ENCODE measurements around the gene SCARB1. TPM values are rescaled to one million over a fixed set of nuclear protein-coding genes. Genes with fewer than 3 reads are reported as not detected.

The SCARB1 gene
- total and polyA plus RNA-seq, 2 of the 13 experiments (the other 11 are each of a cell fraction or from before 2014, with no cell fraction given) = 63.4 to 160 TPM

DNA sequence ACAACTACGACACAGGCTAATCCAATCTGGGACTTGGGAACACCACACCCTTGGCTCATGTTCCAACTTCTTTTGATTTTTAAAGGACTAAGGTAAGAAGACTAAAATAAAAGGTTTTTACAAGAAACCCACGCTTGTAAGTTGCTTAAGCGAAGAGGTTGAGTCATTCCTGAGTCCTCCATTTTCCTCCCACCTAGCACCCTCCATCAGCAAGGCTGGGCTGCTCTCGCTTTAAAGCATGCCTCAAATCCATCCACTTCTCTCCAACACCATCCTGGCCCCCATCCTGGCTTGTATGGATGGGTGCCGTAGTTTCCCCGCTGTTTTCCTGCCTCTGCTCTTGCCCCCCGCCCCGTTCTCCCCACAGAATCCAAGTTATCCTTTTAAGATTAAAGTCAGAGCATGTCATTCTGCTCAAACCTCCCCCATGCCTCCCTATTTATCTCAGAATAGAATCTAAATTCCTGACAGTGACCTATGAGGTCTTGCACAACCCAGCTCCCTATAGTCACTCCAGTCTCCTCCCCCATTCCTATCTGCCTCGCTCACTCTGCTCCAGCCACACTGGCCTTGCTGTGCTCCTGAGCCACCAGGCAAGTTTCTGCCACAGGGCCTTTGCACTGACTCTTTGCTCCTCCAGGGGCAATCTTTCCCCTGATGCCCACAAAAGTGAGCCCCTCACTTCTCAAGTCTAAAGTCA is 34.5 kb downstream of the SCARB1 start (continued):
- TF ChIP-seq ELF3 (CRISPR knock-in tag; IDR thresholded peaks at IDR 0.05) = peak; percentile 19; the same call in 1 of the 2 replicates
- no peak for TF ChIP-seq NONO (IDR thresholded peaks at IDR 0.05)
- no peak for TF ChIP-seq NONO (CRISPR knock-in tag; conservative IDR thresholded peaks at IDR 0.05)
- TF ChIP-seq, protein P1, sequence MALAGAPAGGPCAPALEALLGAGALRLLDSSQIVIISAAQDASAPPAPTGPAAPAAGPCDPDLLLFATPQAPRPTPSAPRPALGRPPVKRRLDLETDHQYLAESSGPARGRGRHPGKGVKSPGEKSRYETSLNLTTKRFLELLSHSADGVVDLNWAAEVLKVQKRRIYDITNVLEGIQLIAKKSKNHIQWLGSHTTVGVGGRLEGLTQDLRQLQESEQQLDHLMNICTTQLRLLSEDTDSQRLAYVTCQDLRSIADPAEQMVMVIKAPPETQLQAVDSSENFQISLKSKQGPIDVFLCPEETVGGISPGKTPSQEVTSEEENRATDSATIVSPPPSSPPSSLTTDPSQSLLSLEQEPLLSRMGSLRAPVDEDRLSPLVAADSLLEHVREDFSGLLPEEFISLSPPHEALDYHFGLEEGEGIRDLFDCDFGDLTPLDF (CRISPR knock-in tag; IDR thresholded peaks at IDR 0.05) = no peak
- no peak for TF ChIP-seq ARHGAP35 (CRISPR knock-in tag; IDR thresholded peaks at IDR 0.05; ENCODE audit: borderline replicate concordance)
- TF ChIP-seq ZNF253 (CRISPR knock-in tag; IDR thresholded peaks at IDR 0.05; ENCODE audit: borderline replicate concordance) = no peak
- no peak; the same call in none of the 2 replicates for TF ChIP-seq PHF8 (CRISPR knock-in tag; IDR thresholded peaks at IDR 0.05)
- no peak for TF ChIP-seq ZNF446 (CRISPR knock-in tag; IDR thresholded peaks at IDR 0.05)
- TF ChIP-seq ZNF619 (CRISPR knock-in tag; IDR thresholded peaks at IDR 0.05) = no peak
- no peak for TF ChIP-seq HOXA7 (CRISPR knock-in tag; IDR thresholded peaks at IDR 0.05)
- TF ChIP-seq, protein P2, sequence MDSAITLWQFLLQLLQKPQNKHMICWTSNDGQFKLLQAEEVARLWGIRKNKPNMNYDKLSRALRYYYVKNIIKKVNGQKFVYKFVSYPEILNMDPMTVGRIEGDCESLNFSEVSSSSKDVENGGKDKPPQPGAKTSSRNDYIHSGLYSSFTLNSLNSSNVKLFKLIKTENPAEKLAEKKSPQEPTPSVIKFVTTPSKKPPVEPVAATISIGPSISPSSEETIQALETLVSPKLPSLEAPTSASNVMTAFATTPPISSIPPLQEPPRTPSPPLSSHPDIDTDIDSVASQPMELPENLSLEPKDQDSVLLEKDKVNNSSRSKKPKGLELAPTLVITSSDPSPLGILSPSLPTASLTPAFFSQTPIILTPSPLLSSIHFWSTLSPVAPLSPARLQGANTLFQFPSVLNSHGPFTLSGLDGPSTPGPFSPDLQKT (CRISPR knock-in tag; IDR thresholded peaks at IDR 0.05; ENCODE audit: borderline replicate concordance) = no peak
- TF ChIP-seq FOSL2 (CRISPR knock-in tag; IDR thresholded peaks at IDR 0.05) = peak; percentile 77
- TF ChIP-seq, protein P3, sequence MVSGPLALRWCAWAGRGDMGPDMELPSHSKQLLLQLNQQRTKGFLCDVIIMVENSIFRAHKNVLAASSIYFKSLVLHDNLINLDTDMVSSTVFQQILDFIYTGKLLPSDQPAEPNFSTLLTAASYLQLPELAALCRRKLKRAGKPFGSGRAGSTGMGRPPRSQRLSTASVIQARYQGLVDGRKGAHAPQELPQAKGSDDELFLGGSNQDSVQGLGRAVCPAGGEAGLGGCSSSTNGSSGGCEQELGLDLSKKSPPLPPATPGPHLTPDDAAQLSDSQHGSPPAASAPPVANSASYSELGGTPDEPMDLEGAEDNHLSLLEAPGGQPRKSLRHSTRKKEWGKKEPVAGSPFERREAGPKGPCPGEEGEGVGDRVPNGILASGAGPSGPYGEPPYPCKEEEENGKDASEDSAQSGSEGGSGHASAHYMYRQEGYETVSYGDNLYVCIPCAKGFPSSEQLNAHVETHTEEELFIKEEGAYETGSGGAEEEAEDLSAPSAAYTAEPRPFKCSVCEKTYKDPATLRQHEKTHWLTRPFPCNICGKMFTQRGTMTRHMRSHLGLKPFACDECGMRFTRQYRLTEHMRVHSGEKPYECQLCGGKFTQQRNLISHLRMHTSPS (CRISPR knock-in tag; IDR thresholded peaks at IDR 0.05; ENCODE audit: low read depth) = 0 out of 2 replicates have a peak, but pooled peaks have one; percentile 21
- no peak for TF ChIP-seq ZNF589 (CRISPR knock-in tag; conservative IDR thresholded peaks at IDR 0.05)
- no peak for TF ChIP-seq STAT5B (CRISPR knock-in tag; IDR thresholded peaks at IDR 0.05)
- TF ChIP-seq ZFP36 (IDR thresholded peaks at IDR 0.05; ENCODE audit: borderline replicate concordance, low read depth, low read length, partially characterized antibody) = no peak
- no peak for TF ChIP-seq ZNF33B (CRISPR knock-in tag; IDR thresholded peaks at IDR 0.05)
- TF ChIP-seq, protein P4, sequence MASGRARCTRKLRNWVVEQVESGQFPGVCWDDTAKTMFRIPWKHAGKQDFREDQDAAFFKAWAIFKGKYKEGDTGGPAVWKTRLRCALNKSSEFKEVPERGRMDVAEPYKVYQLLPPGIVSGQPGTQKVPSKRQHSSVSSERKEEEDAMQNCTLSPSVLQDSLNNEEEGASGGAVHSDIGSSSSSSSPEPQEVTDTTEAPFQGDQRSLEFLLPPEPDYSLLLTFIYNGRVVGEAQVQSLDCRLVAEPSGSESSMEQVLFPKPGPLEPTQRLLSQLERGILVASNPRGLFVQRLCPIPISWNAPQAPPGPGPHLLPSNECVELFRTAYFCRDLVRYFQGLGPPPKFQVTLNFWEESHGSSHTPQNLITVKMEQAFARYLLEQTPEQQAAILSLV (CRISPR knock-in tag; IDR thresholded peaks at IDR 0.05; ENCODE audit: borderline replicate concordance) = no peak
- TF ChIP-seq, protein P5, sequence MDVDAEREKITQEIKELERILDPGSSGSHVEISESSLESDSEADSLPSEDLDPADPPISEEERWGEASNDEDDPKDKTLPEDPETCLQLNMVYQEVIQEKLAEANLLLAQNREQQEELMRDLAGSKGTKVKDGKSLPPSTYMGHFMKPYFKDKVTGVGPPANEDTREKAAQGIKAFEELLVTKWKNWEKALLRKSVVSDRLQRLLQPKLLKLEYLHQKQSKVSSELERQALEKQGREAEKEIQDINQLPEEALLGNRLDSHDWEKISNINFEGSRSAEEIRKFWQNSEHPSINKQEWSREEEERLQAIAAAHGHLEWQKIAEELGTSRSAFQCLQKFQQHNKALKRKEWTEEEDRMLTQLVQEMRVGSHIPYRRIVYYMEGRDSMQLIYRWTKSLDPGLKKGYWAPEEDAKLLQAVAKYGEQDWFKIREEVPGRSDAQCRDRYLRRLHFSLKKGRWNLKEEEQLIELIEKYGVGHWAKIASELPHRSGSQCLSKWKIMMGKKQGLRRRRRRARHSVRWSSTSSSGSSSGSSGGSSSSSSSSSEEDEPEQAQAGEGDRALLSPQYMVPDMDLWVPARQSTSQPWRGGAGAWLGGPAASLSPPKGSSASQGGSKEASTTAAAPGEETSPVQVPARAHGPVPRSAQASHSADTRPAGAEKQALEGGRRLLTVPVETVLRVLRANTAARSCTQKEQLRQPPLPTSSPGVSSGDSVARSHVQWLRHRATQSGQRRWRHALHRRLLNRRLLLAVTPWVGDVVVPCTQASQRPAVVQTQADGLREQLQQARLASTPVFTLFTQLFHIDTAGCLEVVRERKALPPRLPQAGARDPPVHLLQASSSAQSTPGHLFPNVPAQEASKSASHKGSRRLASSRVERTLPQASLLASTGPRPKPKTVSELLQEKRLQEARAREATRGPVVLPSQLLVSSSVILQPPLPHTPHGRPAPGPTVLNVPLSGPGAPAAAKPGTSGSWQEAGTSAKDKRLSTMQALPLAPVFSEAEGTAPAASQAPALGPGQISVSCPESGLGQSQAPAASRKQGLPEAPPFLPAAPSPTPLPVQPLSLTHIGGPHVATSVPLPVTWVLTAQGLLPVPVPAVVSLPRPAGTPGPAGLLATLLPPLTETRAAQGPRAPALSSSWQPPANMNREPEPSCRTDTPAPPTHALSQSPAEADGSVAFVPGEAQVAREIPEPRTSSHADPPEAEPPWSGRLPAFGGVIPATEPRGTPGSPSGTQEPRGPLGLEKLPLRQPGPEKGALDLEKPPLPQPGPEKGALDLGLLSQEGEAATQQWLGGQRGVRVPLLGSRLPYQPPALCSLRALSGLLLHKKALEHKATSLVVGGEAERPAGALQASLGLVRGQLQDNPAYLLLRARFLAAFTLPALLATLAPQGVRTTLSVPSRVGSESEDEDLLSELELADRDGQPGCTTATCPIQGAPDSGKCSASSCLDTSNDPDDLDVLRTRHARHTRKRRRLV (CRISPR knock-in tag; IDR thresholded peaks at IDR 0.05) = no peak
- no peak for TF ChIP-seq DR1 (CRISPR knock-in tag; IDR thresholded peaks at IDR 0.05)
